Fibroblast of skin of right biceps (primary cell): ENCODE results near the gene KRTAP1-5.
A peak's percentile ranks its signal among the peaks of the same experiment; 100 is the strongest.
"Not testable (repeated sequence)": the region's sequence is repeated elsewhere in the genome, so short reads cannot be mapped to it uniquely, and the experiment has no call there.

Source experiments
- DNase-seq: peaks from one replicate; pipeline ENCODE4 v3.0.0-alpha.2; 2013

The KRTAP1-5 gene

GRCh38 chr17:41002814-41003213, 24.2 kb downstream of the KRTAP1-5 start:
- DNase-seq, result peak; percentile 49

- no peak for DNase-seq
These were observed 25.2 kb downstream of the KRTAP1-5 start for GRCh38 chr17:41001795-41002194.

- DNase-seq, result not testable (repeated sequence)
These were observed 27.4 kb downstream of the KRTAP1-5 start, which contains the start of gene KRTAP3-2 for GRCh38 chr17:40999563-40999962. TSS of gene KRTAP3-2 (minus strand) at chr17:40999906. CDS start at chr17:40999853, 53 bp downstream.

- DNase-seq, result no peak
These were observed 29.6 kb downstream of the KRTAP1-5 start for GRCh38 chr17:40997361-40997760.

DNA sequence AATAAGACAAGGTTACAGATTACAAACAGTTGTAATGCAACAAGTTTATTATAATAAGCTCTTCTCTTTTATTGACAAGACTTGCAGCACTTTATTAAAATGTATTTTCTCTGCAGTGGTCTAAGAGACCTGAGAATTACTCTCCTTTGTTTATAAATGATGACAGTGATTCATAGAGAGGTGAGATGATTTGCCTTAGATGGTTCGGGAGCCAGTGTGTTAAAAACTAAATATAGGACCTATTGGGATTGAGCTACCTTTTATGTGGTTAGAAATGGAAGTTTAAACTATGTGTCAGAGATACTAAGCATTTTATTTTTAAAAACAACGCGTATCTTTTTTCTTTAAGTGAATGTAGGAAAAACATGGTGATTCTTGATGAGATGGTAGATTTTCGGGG, 30.2 kb downstream of the KRTAP1-5 start:
- no peak for DNase-seq

DNA sequence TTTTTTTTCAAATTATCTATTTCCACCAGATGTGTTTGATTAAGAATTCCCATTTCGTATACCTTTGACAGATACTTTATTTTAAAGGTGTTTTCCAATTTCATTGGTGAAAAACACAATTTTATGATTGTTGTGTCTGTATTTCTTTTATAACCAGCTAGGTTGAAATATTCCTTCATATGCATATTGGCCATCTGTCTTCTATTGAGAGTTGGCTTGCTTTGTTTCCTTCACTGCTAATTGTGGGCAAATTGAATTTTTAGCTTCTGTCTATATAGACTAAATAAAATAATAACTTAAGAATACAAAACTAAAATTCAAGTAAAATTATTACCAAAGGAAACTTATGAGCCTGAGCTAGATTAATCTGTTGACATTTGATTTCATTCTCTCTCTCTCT, 31.9 kb downstream of the KRTAP1-5 start:
- no peak for DNase-seq

- no peak for DNase-seq
These were observed 33.2 kb downstream of the KRTAP1-5 start, which contains the start of gene KRTAP3-3 for GRCh38 chr17:40993839-40994238. TSS of gene KRTAP3-3 (minus strand) at chr17:40994164. CDS start at chr17:40994097, 67 bp downstream.

DNA sequence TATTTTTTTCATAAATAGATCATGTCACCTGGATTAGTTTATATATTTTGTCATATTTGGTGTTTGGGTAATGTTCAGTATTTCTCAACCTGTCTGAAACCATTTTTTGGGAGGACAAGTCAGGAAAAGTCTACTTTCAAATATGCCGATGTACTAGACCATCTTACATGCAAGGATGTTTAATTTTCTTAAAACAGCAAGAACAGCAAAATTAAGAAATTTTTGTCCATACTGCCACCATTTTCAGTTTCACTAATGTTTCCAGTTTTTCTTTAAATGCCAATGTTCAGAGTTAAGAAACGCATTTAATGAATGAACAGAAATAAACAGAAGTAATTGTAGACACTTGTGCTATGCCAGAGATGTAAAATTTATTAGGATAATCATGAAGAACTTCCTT, 33.9 kb downstream of the KRTAP1-5 start:
- no peak for DNase-seq

DNA sequence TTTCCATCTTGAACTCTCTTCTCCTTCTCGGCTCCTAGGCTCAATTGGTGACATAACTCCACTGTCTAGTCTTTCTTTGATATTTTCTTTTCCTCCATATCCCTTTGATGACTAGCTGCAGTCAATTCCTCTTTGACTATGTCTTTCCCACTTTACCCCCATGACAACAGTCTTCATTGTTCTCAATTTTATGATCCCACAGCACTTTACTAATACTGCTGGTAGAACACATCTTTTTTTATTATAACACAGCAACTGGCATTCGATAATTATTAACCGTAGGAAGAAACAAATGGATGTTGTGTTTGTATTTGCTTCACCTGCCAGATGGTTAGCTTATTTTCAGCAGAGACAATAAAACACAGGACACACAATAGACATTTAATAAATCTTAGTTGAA, 34.3 kb downstream of the KRTAP1-5 start:
- no peak for DNase-seq

DNA sequence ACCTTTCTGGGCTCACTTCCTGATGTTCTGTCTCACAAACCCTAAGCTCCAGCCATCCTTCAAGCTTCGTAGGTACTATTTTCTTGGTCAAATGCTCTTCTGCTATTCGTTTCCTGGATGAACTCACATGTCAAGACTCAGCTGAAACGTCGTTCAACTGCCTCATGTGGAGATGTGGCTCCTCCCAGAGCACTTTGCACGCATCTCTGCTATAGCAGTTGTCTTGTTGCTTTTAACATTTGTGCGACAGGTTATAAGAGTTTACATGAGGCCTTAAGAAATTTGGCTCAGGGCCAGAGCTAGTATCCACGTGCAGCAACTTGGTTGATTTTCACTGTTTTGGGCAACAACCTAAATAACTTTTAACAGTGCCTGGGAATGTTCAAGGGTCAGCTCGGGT, 40.1 kb downstream of the KRTAP1-5 start:
- no peak for DNase-seq

DNA sequence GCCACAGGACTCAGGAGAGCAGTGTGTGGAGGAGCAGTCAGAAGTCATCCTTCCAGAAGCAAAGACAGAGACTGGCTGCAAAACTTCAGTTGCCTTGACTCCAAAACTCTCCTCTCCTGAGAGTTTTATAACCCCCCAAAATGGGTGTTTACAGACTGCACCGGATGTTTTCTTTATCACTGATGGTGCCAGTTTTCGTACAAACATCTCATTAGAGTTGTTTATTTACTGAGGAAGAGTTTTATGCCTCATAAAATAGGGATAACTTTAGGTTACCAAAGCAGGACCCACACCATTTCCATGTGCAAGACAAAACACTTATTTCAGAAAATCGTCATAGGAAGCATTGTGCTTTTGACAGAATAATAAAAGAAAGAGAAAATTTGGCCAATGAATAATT, 42.8 kb downstream of the KRTAP1-5 start, which contains the start of gene KRT40:
Gene KRT40, minus strand, starts transcription at position 101 of the 400 bp plus-strand sequence. Its CDS starts 53 bp downstream, at position 48.
- DNase-seq, result no peak

DNA sequence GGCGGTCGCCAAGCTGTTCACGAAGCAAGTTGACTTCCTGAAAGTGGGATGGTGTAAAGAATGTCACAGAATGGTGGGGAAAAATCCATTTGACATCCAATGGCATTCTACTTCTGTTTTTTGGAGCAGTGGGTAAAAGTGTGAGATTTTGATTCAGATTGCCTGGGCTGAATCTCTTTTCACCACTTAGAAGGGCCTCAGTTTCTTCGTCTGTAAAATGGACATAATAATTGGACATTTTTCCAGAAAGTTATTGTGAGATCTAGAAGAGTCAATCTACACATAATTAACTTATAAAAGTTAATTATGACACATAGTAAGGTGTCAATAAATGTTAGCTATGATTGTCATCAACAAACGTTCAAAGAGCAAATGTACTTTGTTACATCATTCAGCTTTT, 45.9 kb downstream of the KRTAP1-5 start:
- DNase-seq, result no peak

DNA sequence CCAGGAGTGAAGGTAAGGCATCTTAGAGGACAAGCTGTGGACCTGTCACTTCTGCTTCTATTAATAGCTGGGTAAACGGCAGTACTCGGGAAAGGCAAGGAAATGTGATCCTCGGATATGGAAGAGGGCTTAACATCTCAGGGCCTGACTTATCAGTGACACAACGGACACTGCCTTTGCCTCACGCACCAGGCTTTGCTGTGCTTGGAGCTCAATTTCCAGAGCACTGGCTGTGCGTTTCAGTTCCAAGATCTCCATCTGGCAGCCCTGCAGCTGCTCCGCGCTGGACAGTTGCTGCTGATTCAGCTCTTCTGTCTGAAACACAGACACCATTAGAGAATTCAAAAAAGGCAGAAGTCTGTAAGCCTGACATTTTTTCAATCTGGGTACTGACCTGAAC, 46.4 kb downstream of the KRTAP1-5 start:
- DNase-seq, result peak; percentile 42

DNA sequence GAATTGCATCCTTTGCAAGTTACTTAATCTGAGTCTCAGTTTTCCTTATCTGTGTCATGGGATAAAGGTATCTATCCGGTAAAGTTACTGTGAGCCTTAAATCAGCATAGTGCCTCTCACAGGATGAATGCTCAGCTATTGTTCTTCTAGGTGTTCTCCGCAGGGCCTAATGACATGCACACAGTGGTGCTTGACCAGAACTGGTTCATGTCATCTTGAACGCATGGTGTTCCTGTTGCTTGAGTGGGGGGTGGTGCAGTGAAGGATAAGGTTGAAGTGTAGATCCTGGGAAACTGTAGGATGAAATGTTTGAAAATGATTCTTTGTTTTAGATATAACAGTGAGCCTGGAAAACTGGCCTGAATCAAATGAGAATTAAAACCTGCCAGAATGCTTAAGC, 46.9 kb downstream of the KRTAP1-5 start:
- no peak for DNase-seq

DNA sequence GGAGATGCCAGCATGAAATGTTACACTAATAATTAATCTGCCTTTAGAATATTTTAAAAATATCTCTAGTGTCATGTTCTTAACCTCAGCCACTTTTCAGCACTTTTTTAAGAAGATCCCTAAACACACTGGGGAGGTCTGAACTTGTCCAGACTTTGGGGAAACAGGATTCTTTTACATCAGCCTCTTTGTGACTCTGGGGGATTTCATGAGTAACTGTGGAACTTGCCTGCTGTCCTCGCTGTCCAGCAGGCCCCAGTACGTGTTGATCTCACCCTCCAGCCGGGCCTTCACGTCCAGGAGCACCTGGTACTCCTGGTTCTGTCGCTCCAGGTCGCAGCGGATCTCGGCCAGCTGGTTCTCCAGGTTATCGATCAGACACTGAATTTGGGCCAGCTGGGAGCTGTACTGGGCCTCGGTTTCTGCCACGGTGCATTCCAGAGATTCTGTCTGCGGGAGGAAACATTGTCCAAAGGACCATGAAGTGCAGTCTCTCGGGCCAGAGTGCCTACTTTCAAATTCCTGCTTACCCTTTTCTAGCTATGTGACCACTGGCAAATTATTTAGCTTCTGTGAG, 48.3 kb downstream of the KRTAP1-5 start:
- DNase-seq, result no peak
